NCI-H748 (cell line): ENCODE data around the gene SLC35F3.
"Not testable (repeated sequence)": the region's sequence is repeated elsewhere in the genome, so short reads cannot be mapped to it uniquely, and the experiment has no call there.

Experiments used
- DNase-seq: peaks from one replicate; lab custom pipeline; 2025; ENCODE audit not compliant: unreplicated experiment; lab: John Stamatoyannopoulos, UW

SLC35F3 gene

GRCh38 chr1:234279021-234279420 is 374.5 kb downstream of the SLC35F3 start:
- DNase-seq, result no peak

GRCh38 chr1:234280500-234280899 is 376.0 kb downstream of the SLC35F3 start:
- no peak for DNase-seq

GRCh38 chr1:234281826-234282489 is 377.5 kb downstream of the SLC35F3 start:
- no peak for DNase-seq

GRCh38 chr1:234286206-234286605 is 381.7 kb downstream of the SLC35F3 start:
- no peak for DNase-seq

- no peak for DNase-seq
Measured at GRCh38 chr1:234288946-234289345, 384.5 kb downstream of the SLC35F3 start.

GRCh38 chr1:234289538-234290305 is 385.2 kb downstream of the SLC35F3 start:
- DNase-seq, result no peak

GRCh38 chr1:234292011-234292410 is 387.5 kb downstream of the SLC35F3 start:
- no peak for DNase-seq

GRCh38 chr1:234292548-234292947 is 388.1 kb downstream of the SLC35F3 start:
- no peak for DNase-seq

- no peak for DNase-seq
Measured at GRCh38 chr1:234294109-234294817, 389.8 kb downstream of the SLC35F3 start.

GRCh38 chr1:234295068-234295467 is 390.6 kb downstream of the SLC35F3 start:
- no peak for DNase-seq

GRCh38 chr1:234295626-234296025 is 391.1 kb downstream of the SLC35F3 start:
- DNase-seq, result no peak

- DNase-seq, result no peak
Measured at GRCh38 chr1:234296496-234296895, 392.0 kb downstream of the SLC35F3 start.

- no peak for DNase-seq
Measured at GRCh38 chr1:234297668-234298067, 393.2 kb downstream of the SLC35F3 start.

GRCh38 chr1:234300096-234300495 is 395.6 kb downstream of the SLC35F3 start:
- DNase-seq, result no peak

GRCh38 chr1:234301663-234302062 is 397.2 kb downstream of the SLC35F3 start:
- DNase-seq, result not testable (repeated sequence)

GRCh38 chr1:234302354-234302962 is 398.0 kb downstream of the SLC35F3 start:
- DNase-seq, result no peak

GRCh38 chr1:234303231-234303630 is 398.8 kb downstream of the SLC35F3 start:
- DNase-seq, result no peak

- DNase-seq, result no peak
Measured at GRCh38 chr1:234307726-234308125, 403.2 kb downstream of the SLC35F3 start.

- DNase-seq, result peak; percentile 29
Measured at GRCh38 chr1:234309243-234309597, 404.7 kb downstream of the SLC35F3 start.

GRCh38 chr1:234309598-234310459 is 405.4 kb downstream of the SLC35F3 start:
- peak; percentile 76 for DNase-seq

GRCh38 chr1:234310460-234310817 is 406.0 kb downstream of the SLC35F3 start:
- DNase-seq, result no peak
